H1 (cell line): ENCODE measurements around the gene PDK2. TPM values are rescaled to one million over a fixed set of nuclear protein-coding genes. Genes with fewer than 3 reads are reported as not detected.
A peak's percentile ranks its signal among the peaks of the same experiment; 100 is the strongest.

Experiments used
- CTCF ChIA-PET: fragments of 300-600 bp; sonication (Branson Sonifier 250); formaldehyde crosslinking; loops from one replicate; lab custom pipeline; 2021; ENCODE audit not compliant: partially characterized antibody; lab: Charles Lee
- POLR2A ChIA-PET: fragments of 300-600 bp; sonication (Branson Sonifier 250); formaldehyde crosslinking; loops from one replicate; lab custom pipeline; 2021; ENCODE audit warnings: inconsistent platforms; ENCODE audit not compliant: partially characterized antibody; lab: Charles Lee
- DNase-seq, 2 experiments: peaks; one replicate each; pipeline versions ENCODE4 v3.0.0 to v3.0.0-alpha.2; 2010 to 2022; ENCODE audit warnings: low spot score in 2 of 2, low read depth in 1 of 2, mixed read lengths in 1 of 2
- FAIRE-seq: peaks from 2 replicates; lab custom pipeline; 2011; peaks lifted over from hg19 to GRCh38; lab: Jason Lieb, UNC
- H2AFZ ChIP-seq: 2 replicates; pipeline ENCODE4 v1.8.1; 2012; ENCODE audit warnings: low read length, inconsistent platforms
- H2AK5ac ChIP-seq: 2 replicates; pipeline ENCODE4 v1.6.1; 2013; ENCODE audit warnings: low read depth, low read length
- H2BK120ac ChIP-seq: replicated peaks from 2 replicates; pipeline ENCODE3; 2013; ENCODE audit warnings: low read depth, low read length, inconsistent platforms
- H2BK12ac ChIP-seq: 2 replicates; pipeline ENCODE4 v1.6.1; 2013; ENCODE audit warnings: low read depth, low read length
- H2BK15ac ChIP-seq: 2 replicates; pipeline ENCODE4 v1.6.1; 2013; ENCODE audit warnings: low read length
- H2BK20ac ChIP-seq: 2 replicates; pipeline ENCODE4 v1.6.1; 2013; ENCODE audit warnings: low read length
- H2BK5ac ChIP-seq: 2 replicates; pipeline ENCODE4 v1.6.1; 2013; ENCODE audit warnings: low read depth, low read length
- H3K14ac ChIP-seq: 2 replicates; pipeline ENCODE4 v1.6.1; 2013; ENCODE audit warnings: inconsistent platforms; ENCODE audit not compliant: insufficient read length
- H3K18ac ChIP-seq: 2 replicates; pipeline ENCODE4 v1.6.1; 2013; ENCODE audit warnings: low read length; ENCODE audit errors: extremely low read depth
- H3K23ac ChIP-seq: 2 replicates; pipeline ENCODE4 v1.6.1; 2013; ENCODE audit warnings: inconsistent platforms; ENCODE audit not compliant: insufficient read length
- H3K23me2 ChIP-seq: 2 replicates; pipeline ENCODE4 v1.6.1; 2013; ENCODE audit warnings: low read depth, low read length
- H3K27ac ChIP-seq: 2 replicates; pipeline ENCODE4 v1.6.1; 2011; ENCODE audit warnings: low read depth, low read length, inconsistent platforms
- H3K27me3 ChIP-seq, 4 experiments: replicated peaks in 1 of 4; 1 replicate in 1 of 4; 2 replicates in 3 of 4; pipeline versions ENCODE4 v1.6.1 to v1.8.1; 2011 to 2013; ENCODE audit warnings: low read length in 3 of 4, mild to moderate bottlenecking in 3 of 4, inconsistent platforms in 2 of 4, mixed read lengths in 2 of 4, moderate library complexity in 1 of 4; ENCODE audit not compliant: control insufficient read depth in 3 of 4, insufficient read depth in 3 of 4; ENCODE audit errors: extremely low read depth in 1 of 4
- H3K36me3 ChIP-seq, 4 experiments: 2 replicates each; pipeline versions ENCODE4 v1.6.1 to v1.8.1; 2011 to 2013; ENCODE audit warnings: mild to moderate bottlenecking in 4 of 4, low read length in 3 of 4, moderate library complexity in 2 of 4, control low read depth in 1 of 4, inconsistent platforms in 1 of 4; ENCODE audit not compliant: insufficient read depth in 4 of 4, control insufficient read depth in 2 of 4
- H3K4ac ChIP-seq: replicated peaks from 2 replicates; pipeline ENCODE3; 2013; ENCODE audit warnings: low read length, low read depth, mixed read lengths, inconsistent platforms; ENCODE audit not compliant: insufficient read length
- H3K4me1 ChIP-seq, 4 experiments: replicated peaks in 1 of 4; 1 replicate in 1 of 4; 2 replicates in 3 of 4; pipeline versions ENCODE4 v1.6.1 to v1.8.1; 2011 to 2013; ENCODE audit warnings: low read length in 3 of 4, inconsistent platforms in 2 of 4, mixed read lengths in 1 of 4; ENCODE audit not compliant: insufficient read depth in 4 of 4, control insufficient read depth in 3 of 4
- H3K4me2 ChIP-seq, 2 experiments: 2 replicates each; pipeline versions ENCODE4 v1.6.1 to v1.8.1; 2011 to 2013; ENCODE audit warnings: low read depth in 2 of 2, low read length in 2 of 2, control low read depth in 1 of 2, inconsistent platforms in 1 of 2, mild to moderate bottlenecking in 1 of 2; ENCODE audit not compliant: insufficient read depth in 1 of 2
- H3K4me3 ChIP-seq, 4 experiments: fragments of 200-600, 300-600 bp in 1 of 4; sonication (generic), shearing (Covaris generic), sonication (Bioruptor Twin) in 1 of 4; 2 replicates each; pipeline versions ENCODE4 v1.5.1 to v1.8.1; 2011 to 2016; ENCODE audit warnings: low read length in 4 of 4, low read depth in 3 of 4, control low read depth in 2 of 4, inconsistent platforms in 2 of 4, mild to moderate bottlenecking in 2 of 4, mixed read lengths in 1 of 4, moderate library complexity in 1 of 4; ENCODE audit not compliant: insufficient read depth in 2 of 4; ENCODE audit errors: extremely low read depth in 1 of 4
- H3K56ac ChIP-seq: replicated peaks from 2 replicates; pipeline ENCODE3; 2013; ENCODE audit warnings: low read depth, mild to moderate bottlenecking, mixed read lengths, low read length, inconsistent platforms; ENCODE audit not compliant: insufficient read length
- H3K79me1 ChIP-seq: 2 replicates; pipeline ENCODE4 v1.6.1; 2013; ENCODE audit warnings: low read depth, low read length, control low read depth
- H3K79me2 ChIP-seq, 2 experiments: 2 replicates each; pipeline versions ENCODE4 v1.6.1 to v1.8.1; 2012 to 2013; ENCODE audit warnings: low read length in 2 of 2, mild to moderate bottlenecking in 2 of 2, inconsistent platforms in 1 of 2; ENCODE audit not compliant: insufficient read depth in 2 of 2, control insufficient read depth in 1 of 2
- H3K9ac ChIP-seq, 4 experiments: replicated peaks in 1 of 4; 1 replicate in 1 of 4; 2 replicates in 3 of 4; pipeline versions ENCODE4 v1.6.1 to v1.8.1; 2011 to 2013; ENCODE audit warnings: low read depth in 3 of 4, low read length in 3 of 4, control low read depth in 2 of 4, mild to moderate bottlenecking in 2 of 4, moderate library complexity in 2 of 4, inconsistent platforms in 1 of 4; ENCODE audit errors: extremely low read depth in 1 of 4
- H3K9me3 ChIP-seq, 2 experiments: 2 replicates each; pipeline versions ENCODE4 v1.6.1 to v1.8.1; 2012 to 2013; ENCODE audit warnings: mild to moderate bottlenecking in 2 of 2, moderate library complexity in 2 of 2, control low read depth in 1 of 2, inconsistent platforms in 1 of 2, low read depth in 1 of 2, low read length in 1 of 2, mixed read lengths in 1 of 2; ENCODE audit not compliant: insufficient read depth in 2 of 2
- H4K20me1 ChIP-seq, 2 experiments: replicated peaks in 1 of 2; 2 replicates each; pipeline versions ENCODE3 to v1.8.1; 2011 to 2013; ENCODE audit warnings: inconsistent platforms in 2 of 2, low read length in 2 of 2, mild to moderate bottlenecking in 1 of 2; ENCODE audit not compliant: insufficient read depth in 2 of 2, control insufficient read depth in 1 of 2
- H4K5ac ChIP-seq: 2 replicates; pipeline ENCODE4 v1.6.1; 2013; ENCODE audit warnings: low read length, low read depth, mixed read lengths, inconsistent platforms; ENCODE audit not compliant: insufficient read length
- H4K8ac ChIP-seq: 2 replicates; pipeline ENCODE4 v1.8.0; 2013; ENCODE audit warnings: mild to moderate bottlenecking, moderate library complexity, low read length, inconsistent platforms; ENCODE audit not compliant: insufficient read depth; ENCODE audit errors: extremely low read depth
- H4K91ac ChIP-seq: replicated peaks from 2 replicates; pipeline ENCODE3; 2013; ENCODE audit warnings: low read length, mixed read lengths, inconsistent platforms; ENCODE audit not compliant: insufficient read length
- KDM4A ChIP-seq: IDR thresholded peaks from one replicate; pipeline ENCODE4 v1.7.1; 2012; ENCODE audit warnings: low read depth, mild to moderate bottlenecking, moderate library complexity, low read length, inconsistent platforms; ENCODE audit not compliant: severe bottlenecking
- MAX ChIP-seq: IDR thresholded peaks from 2 replicates; pipeline ENCODE4 v1.6.1; 2012; ENCODE audit warnings: inconsistent platforms
- POLR2A ChIP-seq, 2 experiments: IDR thresholded peaks; 1 replicate in 1 of 2; 2 replicates in 1 of 2; pipeline ENCODE4 v1.6.1; 2011; ENCODE audit warnings: low read depth in 2 of 2, low read length in 2 of 2, mild to moderate bottlenecking in 2 of 2; ENCODE audit errors: control extremely low read depth in 1 of 2
- RBBP5 ChIP-seq: IDR thresholded peaks from 2 replicates; pipeline ENCODE4 v1.7.1; 2012; ENCODE audit warnings: low read depth, mild to moderate bottlenecking, inconsistent platforms, low read length, moderate library complexity, borderline replicate concordance
- WGBS, 2 experiments: shearing (Covaris generic) in 1 of 2; methylation state at CpG; one replicate each; pipeline versions ENCODE4 v1.1.6 to v1.1.7; 2013 to 2015; ENCODE audit warnings: low lambda C conversion rate in 2 of 2, mixed read lengths in 2 of 2, inconsistent platforms in 1 of 2, low coverage in 1 of 2, missing lambda C conversion rate in 1 of 2; ENCODE audit not compliant: insufficient replicate concordance in 2 of 2, insufficient coverage in 1 of 2, insufficient read length in 1 of 2; ENCODE audit errors: extremely low coverage in 1 of 2, missing lambda C conversion rate in 1 of 2; 5-methylcytosine and 5-hydroxymethylcytosine counted together
- polyA plus RNA-seq, 7 experiments: library from polyadenylated mRNA; depleted of rRNA in 3 of 7; stranded (reverse) in 5 of 7; unstranded in 2 of 7; fragments of >200 nt in 5 of 7; fragments of 200-250 nt in 2 of 7; gene quantifications; 1 replicate in 5 of 7; 2 replicates in 1 of 7; 4 replicates in 1 of 7; pipeline versions ENCODE4 v1.2.1 to v1.2.3, GENCODE V29; 2011 to 2013; ENCODE audit warnings: missing spikeins in 2 of 7, mixed read lengths in 2 of 7
- total RNA-seq: library from RNA; stranded (reverse); fragmentation: NEBNext Ultra II Directional; extraction: Animal tissue kit (Norgen Biotek cat#: 25700); gene quantifications from 2 replicates; pipeline ENCODE4 v1.2.1, GENCODE V29; 2021

Gene PDK2
- total and polyA plus RNA-seq, 2 of the 8 experiments (the other 6 are each of a cell fraction or from before 2014, with no cell fraction given) = 18.3 to 121 TPM

GRCh38 chr17:50129353-50129727 lies 34.2 kb downstream of the PDK2 start:
- H3K56ac ChIP-seq = no peak overlapping the region
- peaks cover 20% of the 10 kb centered on the region for H3K23me2 ChIP-seq
- H3K9me3 ChIP-seq = no peaks in the 10 kb centered on the region
- peak overlapping the region; percentile 78; the same call in 1 of the 2 replicates for H3K18ac ChIP-seq
- H4K20me1 ChIP-seq = peaks cover 0 to 1% of the 10 kb centered on the region in 2 experiments
- no peak overlapping the region; the same call in 1 of the 2 replicates for H4K8ac ChIP-seq
- peaks cover 0 to 11% (median 2%) of the 10 kb centered on the region in 4 experiments; a peak in 4 of 7 replicates for H3K27me3 ChIP-seq
- no peak overlapping the region for H3K9ac ChIP-seq
- ChIA-PET CTCF (interaction anchor here (1.7 to 21.6 kb wide), 2 partner anchors 20 to 35 kb away, joined by 7 to 299 read pairs; partner anchors contain the start of gene PPP1R9B), POLR2A (interaction anchor here (1.6 to 3.5 kb wide), 4 partner anchors 12 to 49 kb away, joined by 3 to 11 read pairs (median 6); no protein-coding TSS in a partner anchor)
- H4K5ac ChIP-seq = no peak overlapping the region
- no peaks in the 10 kb centered on the region for H3K79me1 ChIP-seq
- H2BK20ac ChIP-seq = no peak overlapping the region
- DNase-seq = no peak
- H4K91ac ChIP-seq = peak overlapping the region; percentile 72
- no peak for FAIRE-seq
- no peak overlapping the region for H2BK15ac ChIP-seq
- H3K14ac ChIP-seq = no peak overlapping the region
- no CpG with 5 or more reads among the region's 31 CpGs for WGBS, 2 experiments
- peak overlapping the region; percentile 37 to 97 (median 74) for H3K4me3 ChIP-seq
- no peaks in the 10 kb centered on the region for H3K79me2 ChIP-seq
- H2BK5ac ChIP-seq = peak overlapping the region; percentile 60; the same call in 1 of the 2 replicates
- H2AK5ac ChIP-seq = no peak overlapping the region
- H2BK120ac ChIP-seq = no peak overlapping the region
- no peaks in the 10 kb centered on the region for H3K36me3 ChIP-seq
- H3K4me1 ChIP-seq = peaks cover 8 to 31% (median 26%) of the 10 kb centered on the region in 4 experiments
- H3K27ac ChIP-seq = no peak overlapping the region
- H2AFZ ChIP-seq = no peak overlapping the region
- H3K4ac ChIP-seq = no peak overlapping the region
- peak overlapping the region; percentile 70 to 92 for H3K4me2 ChIP-seq
- no peak overlapping the region for H2BK12ac ChIP-seq
- TF ChIP-seq MAX = no peak
- no peak; the same call in 1 of the 2 replicates for TF ChIP-seq RBBP5
- TF ChIP-seq POLR2A (IDR thresholded peaks at IDR 0.05; ENCODE audit: control extremely low read depth in 1 of 2, low read depth in 2 of 2, low read length in 2 of 2) = no peak
- peak; percentile 11 for TF ChIP-seq KDM4A
- H3K23ac ChIP-seq = no peak overlapping the region
